Measurements from ENCODE around the gene NUP98.

Gene NUP98

DNA sequence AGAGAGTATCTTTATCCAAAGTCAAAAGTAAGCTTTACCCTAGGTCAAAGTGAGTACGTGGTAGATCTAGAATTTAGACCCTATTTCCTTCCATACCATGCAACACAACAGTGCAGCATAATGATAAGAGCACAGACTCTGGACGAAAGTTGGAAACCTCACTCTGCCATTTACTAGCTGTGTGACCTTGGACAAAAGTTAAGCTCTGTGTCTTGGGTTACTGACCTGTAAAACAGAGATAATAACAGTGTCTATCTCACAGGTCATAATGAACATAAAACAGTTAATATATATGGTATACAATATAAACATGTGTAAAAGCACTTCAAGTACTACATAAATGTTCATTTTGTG lies 112.6 kb downstream of the NUP98 start:
- Histone ChIP-seq H3K27ac (ENCODE audit: low read depth, low read length) (no peak overlapping the region), H3K4me1 (ENCODE audit: control insufficient read depth in 1 of 2, insufficient read depth in 2 of 2, low read length in 2 of 2) (no peaks in the 10 kb centered on the region), H3K36me3 (ENCODE audit: control insufficient read depth in 1 of 2, insufficient read depth in 2 of 2, low read length in 2 of 2) (peaks cover 35 to 82% of the 10 kb centered on the region in 2 donors), H3K9me3 (ENCODE audit: control insufficient read depth in 1 of 2, low read length in 2 of 2) (no peaks in the 10 kb centered on the region), H3K4me3 (ENCODE audit: low read depth in 1 of 2, low read length in 2 of 2) (no peak overlapping the region), H3K27me3 (ENCODE audit: control insufficient read depth in 1 of 2, insufficient read depth in 2 of 2, low read length in 2 of 2) (no peaks in the 10 kb centered on the region), H3K9ac (ENCODE audit: low read depth in 1 of 2, low read length in 2 of 2) (no peak overlapping the region)

DNA sequence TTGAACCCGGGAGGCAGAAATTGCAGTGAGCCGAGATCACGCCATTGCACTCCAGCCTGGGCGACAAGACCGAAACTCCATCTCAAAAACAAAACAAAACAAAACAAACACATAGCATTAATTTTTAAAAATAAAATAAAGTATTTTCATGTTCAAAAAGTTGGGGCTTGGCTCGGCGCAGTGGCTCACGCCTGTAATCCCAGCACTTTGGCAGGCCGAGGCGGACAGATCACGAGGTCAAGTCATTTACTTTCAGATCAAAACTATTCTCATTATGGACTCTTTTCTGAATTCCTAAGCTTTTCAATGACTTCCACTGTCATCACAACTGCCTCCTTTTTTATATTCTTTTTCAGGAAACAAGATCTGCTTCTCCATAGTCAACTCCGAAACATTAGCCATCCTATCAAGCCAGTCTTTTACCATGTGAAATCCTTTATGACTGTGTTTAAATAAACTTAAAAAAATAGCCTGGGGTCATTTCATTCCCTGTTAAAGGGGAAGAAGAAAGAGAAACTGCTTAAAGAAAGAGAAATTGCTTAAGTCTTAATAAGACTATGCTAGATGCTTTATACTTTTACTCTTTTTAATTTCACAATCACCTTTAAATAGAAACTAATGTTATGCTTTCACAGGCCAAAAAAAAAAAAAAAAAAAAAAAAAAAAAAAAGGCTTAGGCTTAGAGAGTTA lies 113.1 kb downstream of the NUP98 start:
- Histone ChIP-seq H3K9ac (ENCODE audit: low read depth in 1 of 2, low read length in 2 of 2) (no peak overlapping the region), H3K4me1 (ENCODE audit: control insufficient read depth in 1 of 2, insufficient read depth in 2 of 2, low read length in 2 of 2) (no peaks in the 10 kb centered on the region), H3K4me3 (ENCODE audit: low read depth in 1 of 2, low read length in 2 of 2) (no peak overlapping the region), H3K27me3 (ENCODE audit: control insufficient read depth in 1 of 2, insufficient read depth in 2 of 2, low read length in 2 of 2) (no peaks in the 10 kb centered on the region), H3K36me3 (ENCODE audit: control insufficient read depth in 1 of 2, insufficient read depth in 2 of 2, low read length in 2 of 2) (peaks cover 40 to 85% of the 10 kb centered on the region in 2 donors), H3K27ac (ENCODE audit: low read depth, low read length) (no peak overlapping the region), H3K9me3 (ENCODE audit: control insufficient read depth in 1 of 2, low read length in 2 of 2) (no peaks in the 10 kb centered on the region)

DNA sequence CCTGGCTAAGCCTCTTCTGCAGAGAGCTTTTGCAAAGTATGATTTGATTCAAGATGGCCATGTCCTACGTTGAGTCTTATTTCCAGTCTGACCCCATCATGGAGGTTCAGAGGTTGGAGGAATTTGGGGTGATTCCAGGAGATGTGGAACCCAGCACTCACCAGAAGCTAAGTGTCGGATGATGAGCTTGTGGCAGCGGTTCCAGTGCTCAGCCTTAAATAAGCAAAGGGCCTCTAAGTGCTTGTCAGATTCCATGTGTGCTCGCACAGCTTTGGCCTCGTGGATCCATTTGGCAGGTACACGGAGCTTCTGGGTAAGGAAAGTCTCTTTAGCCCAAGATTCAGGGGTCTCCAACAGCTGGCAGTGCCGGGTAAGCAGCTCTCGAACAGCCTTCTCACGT lies 114.3 kb downstream of the NUP98 start:
- peaks cover 45 to 92% of the 10 kb centered on the region in 2 donors for H3K36me3 ChIP-seq (ENCODE audit: control insufficient read depth in 1 of 2, insufficient read depth in 2 of 2, low read length in 2 of 2)
- no peak overlapping the region for H3K27ac ChIP-seq (ENCODE audit: low read depth, low read length)
- H3K9me3 ChIP-seq (ENCODE audit: control insufficient read depth in 1 of 2, low read length in 2 of 2): no peaks in the 10 kb centered on the region
- no peak overlapping the region for H3K9ac ChIP-seq (ENCODE audit: low read depth in 1 of 2, low read length in 2 of 2)
- H3K27me3 ChIP-seq (ENCODE audit: control insufficient read depth in 1 of 2, insufficient read depth in 2 of 2, low read length in 2 of 2): no peaks in the 10 kb centered on the region
- H3K4me3 ChIP-seq (ENCODE audit: low read depth in 1 of 2, low read length in 2 of 2): no peak overlapping the region
- H3K4me1 ChIP-seq (ENCODE audit: control insufficient read depth in 1 of 2, insufficient read depth in 2 of 2, low read length in 2 of 2): no peaks in the 10 kb centered on the region

DNA sequence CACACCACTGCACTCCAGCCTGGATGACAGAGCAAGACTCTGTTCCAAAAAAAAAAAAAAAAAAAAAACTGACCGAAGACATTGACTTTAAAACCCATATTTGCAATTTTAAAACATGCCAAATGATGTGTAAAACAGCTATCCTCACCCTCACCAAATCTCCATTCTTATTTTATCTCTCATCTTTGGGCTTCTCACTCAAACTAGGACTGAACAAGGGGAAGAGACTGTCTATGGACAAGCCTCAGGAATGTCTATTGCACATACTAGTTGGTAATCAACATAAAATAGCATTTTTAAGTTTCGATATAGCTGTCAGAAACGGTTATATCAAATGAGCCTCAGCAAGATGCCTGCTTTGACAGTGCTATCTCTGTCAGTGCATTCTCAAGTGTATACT lies 118.3 kb downstream of the NUP98 start:
- Histone ChIP-seq H3K27ac (ENCODE audit: low read depth, low read length) (no peak overlapping the region), H3K4me3 (ENCODE audit: low read depth in 1 of 2, low read length in 2 of 2) (no peak overlapping the region), H3K4me1 (ENCODE audit: control insufficient read depth in 1 of 2, insufficient read depth in 2 of 2, low read length in 2 of 2) (no peaks in the 10 kb centered on the region), H3K36me3 (ENCODE audit: control insufficient read depth in 1 of 2, insufficient read depth in 2 of 2, low read length in 2 of 2) (peaks cover 60 to 97% of the 10 kb centered on the region in 2 donors), H3K9ac (ENCODE audit: low read depth in 1 of 2, low read length in 2 of 2) (no peak overlapping the region), H3K9me3 (ENCODE audit: control insufficient read depth in 1 of 2, low read length in 2 of 2) (no peaks in the 10 kb centered on the region), H3K27me3 (ENCODE audit: control insufficient read depth in 1 of 2, insufficient read depth in 2 of 2, low read length in 2 of 2) (no peaks in the 10 kb centered on the region)

DNA sequence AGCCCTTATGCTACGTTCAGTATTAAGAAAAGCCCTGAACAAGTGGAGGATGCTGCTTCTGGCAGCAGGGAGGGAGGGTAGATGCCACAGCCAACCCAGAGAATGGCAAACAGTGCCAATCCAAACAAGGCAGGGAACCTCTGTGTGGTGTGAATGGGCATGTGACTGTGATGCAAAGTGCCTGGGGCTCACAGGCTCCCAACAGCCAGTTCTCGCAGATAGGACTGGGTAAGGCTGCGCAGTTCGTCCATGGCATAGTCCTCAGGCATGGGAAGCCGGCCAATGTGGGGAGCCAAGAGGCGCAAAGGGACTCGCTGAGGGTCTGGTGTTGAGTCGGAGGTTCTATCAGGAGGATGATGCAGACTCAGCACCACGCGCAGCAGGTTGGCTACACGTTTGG lies 121.4 kb downstream of the NUP98 start:
- Histone ChIP-seq H3K36me3 (ENCODE audit: control insufficient read depth in 1 of 2, insufficient read depth in 2 of 2, low read length in 2 of 2) (peaks cover 62 to 97% of the 10 kb centered on the region in 2 donors), H3K9me3 (ENCODE audit: control insufficient read depth in 1 of 2, low read length in 2 of 2) (no peaks in the 10 kb centered on the region), H3K27me3 (ENCODE audit: control insufficient read depth in 1 of 2, insufficient read depth in 2 of 2, low read length in 2 of 2) (no peaks in the 10 kb centered on the region), H3K4me3 (ENCODE audit: low read depth in 1 of 2, low read length in 2 of 2) (no peak overlapping the region), H3K9ac (ENCODE audit: low read depth in 1 of 2, low read length in 2 of 2) (no peak overlapping the region), H3K27ac (ENCODE audit: low read depth, low read length) (no peak overlapping the region), H3K4me1 (ENCODE audit: control insufficient read depth in 1 of 2, insufficient read depth in 2 of 2, low read length in 2 of 2) (no peaks in the 10 kb centered on the region)

DNA sequence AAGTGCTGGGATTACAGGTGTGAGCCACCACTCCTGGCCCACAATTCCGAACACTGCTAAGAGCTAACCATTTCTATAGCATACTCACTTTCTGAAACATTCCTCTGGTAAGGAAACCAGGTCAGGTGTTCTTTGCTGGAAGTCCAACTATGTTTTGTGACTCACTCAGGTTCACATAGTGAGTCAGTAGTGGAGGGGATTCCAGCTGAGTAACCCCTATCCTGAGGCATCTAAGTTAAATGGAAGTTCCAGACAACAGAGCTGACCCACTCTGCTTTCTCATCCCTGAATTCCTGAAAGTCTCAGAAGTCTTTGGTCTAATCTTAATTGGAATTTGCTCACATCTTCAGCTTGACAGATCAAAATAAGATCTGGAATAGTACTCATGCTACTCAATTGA lies 123.2 kb downstream of the NUP98 start:
- H3K27ac ChIP-seq (ENCODE audit: low read depth, low read length): no peak overlapping the region
- H3K36me3 ChIP-seq (ENCODE audit: control insufficient read depth in 1 of 2, insufficient read depth in 2 of 2, low read length in 2 of 2): peaks cover 56 to 97% of the 10 kb centered on the region in 2 donors
- no peak overlapping the region for H3K4me3 ChIP-seq (ENCODE audit: low read depth in 1 of 2, low read length in 2 of 2)
- H3K9me3 ChIP-seq (ENCODE audit: control insufficient read depth in 1 of 2, low read length in 2 of 2): no peaks in the 10 kb centered on the region
- no peak overlapping the region for H3K9ac ChIP-seq (ENCODE audit: low read depth in 1 of 2, low read length in 2 of 2)
- H3K4me1 ChIP-seq (ENCODE audit: control insufficient read depth in 1 of 2, insufficient read depth in 2 of 2, low read length in 2 of 2): no peaks in the 10 kb centered on the region
- H3K27me3 ChIP-seq (ENCODE audit: control insufficient read depth in 1 of 2, insufficient read depth in 2 of 2, low read length in 2 of 2): no peaks in the 10 kb centered on the region

DNA sequence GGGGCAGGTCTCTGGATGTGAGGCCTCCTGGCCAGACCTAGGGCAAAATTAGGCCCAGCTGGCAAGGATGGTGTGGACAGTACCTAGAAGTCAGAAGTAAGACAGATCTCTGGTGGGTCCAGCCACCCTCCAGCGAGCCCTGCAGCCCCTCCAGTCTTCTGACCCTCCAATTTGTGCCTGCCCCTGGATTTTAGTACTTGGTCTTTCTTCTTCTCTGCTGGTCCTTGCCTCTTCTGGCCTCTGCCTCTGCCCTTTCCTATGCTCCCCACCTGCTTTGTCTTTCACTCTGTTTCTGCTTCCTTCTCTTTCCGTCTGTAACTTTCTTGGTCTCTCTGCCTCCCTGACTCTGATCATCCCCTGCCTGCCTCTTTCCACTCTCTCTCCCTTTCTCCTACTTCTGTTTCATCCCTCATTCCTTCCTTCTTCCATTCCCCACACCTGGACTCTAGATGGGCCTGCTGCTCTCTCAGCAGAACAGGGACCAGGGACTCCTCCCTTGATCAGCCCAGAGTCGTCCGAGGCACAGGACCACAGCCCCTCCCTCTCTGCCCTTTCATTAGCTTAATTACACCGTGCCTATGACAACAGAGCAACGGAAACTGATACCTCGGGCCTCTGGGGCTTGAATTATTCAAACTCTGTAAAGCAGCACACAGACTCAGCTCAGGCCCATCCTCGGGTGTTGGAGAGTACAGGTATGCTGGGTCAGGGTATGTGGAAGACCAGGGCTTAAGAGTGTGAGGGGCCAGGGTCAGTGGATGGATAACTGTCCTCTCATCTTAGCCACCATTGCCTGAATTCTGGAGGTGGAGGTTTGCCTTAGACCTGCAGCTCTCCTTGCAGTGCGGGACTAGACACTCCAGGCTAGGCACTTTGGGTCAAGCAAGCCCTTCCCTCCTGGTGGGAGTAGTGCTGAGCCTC lies 125.8 kb downstream of the NUP98 start, which contains the start of gene CHRNA10:
CHRNA10 (minus strand) TSS at position 51 of the 921 bp plus-strand sequence. CDS start 72 bp downstream, outside the sequence.
- H3K36me3 ChIP-seq (ENCODE audit: control insufficient read depth in 1 of 2, insufficient read depth in 2 of 2, low read length in 2 of 2): peaks cover 48 to 83% of the 10 kb centered on the region in 2 donors
- H3K27me3 ChIP-seq (ENCODE audit: control insufficient read depth in 1 of 2, insufficient read depth in 2 of 2, low read length in 2 of 2): no peaks in the 10 kb centered on the region
- no peak within 1 kb of the TSS for H3K27ac ChIP-seq (ENCODE audit: low read depth, low read length)
- no peaks in the 10 kb centered on the region for H3K4me1 ChIP-seq (ENCODE audit: control insufficient read depth in 1 of 2, insufficient read depth in 2 of 2, low read length in 2 of 2)
- no peaks in the 10 kb centered on the region for H3K9me3 ChIP-seq (ENCODE audit: control insufficient read depth in 1 of 2, low read length in 2 of 2)
- H3K4me3 ChIP-seq (ENCODE audit: low read depth in 1 of 2, low read length in 2 of 2): no peak within 1 kb of the TSS
- H3K9ac ChIP-seq (ENCODE audit: low read depth in 1 of 2, low read length in 2 of 2): no peak within 1 kb of the TSS

DNA sequence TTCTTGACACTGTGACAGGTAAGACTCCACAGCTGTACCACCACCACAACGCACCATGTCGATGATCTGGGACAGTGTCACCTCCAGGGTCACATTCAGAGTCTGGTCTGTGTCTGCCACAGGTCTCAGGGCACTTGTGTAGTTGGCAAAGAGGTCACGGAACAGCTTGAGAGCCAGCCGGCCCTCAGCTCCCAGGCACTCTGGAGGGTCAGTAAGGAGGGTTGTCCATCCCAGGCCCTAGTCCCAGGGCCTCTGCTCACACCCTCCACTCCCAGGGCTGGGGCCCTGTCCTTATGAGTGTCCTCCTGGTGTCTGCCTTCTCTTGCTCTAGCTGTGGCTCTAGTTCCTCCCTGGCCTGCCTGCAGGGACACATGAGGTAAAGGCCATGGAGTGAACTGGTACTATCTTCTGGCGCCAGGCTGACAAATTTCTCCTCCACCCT lies 127.6 kb downstream of the NUP98 start:
- H3K27ac ChIP-seq (ENCODE audit: low read depth, low read length): no peak overlapping the region
- no peaks in the 10 kb centered on the region for H3K4me1 ChIP-seq (ENCODE audit: control insufficient read depth in 1 of 2, insufficient read depth in 2 of 2, low read length in 2 of 2)
- peaks cover 37 to 73% of the 10 kb centered on the region in 2 donors for H3K36me3 ChIP-seq (ENCODE audit: control insufficient read depth in 1 of 2, insufficient read depth in 2 of 2, low read length in 2 of 2)
- H3K9ac ChIP-seq (ENCODE audit: low read depth in 1 of 2, low read length in 2 of 2): no peak overlapping the region
- H3K9me3 ChIP-seq (ENCODE audit: control insufficient read depth in 1 of 2, low read length in 2 of 2): no peaks in the 10 kb centered on the region
- H3K27me3 ChIP-seq (ENCODE audit: control insufficient read depth in 1 of 2, insufficient read depth in 2 of 2, low read length in 2 of 2): no peaks in the 10 kb centered on the region
- no peak overlapping the region for H3K4me3 ChIP-seq (ENCODE audit: low read depth in 1 of 2, low read length in 2 of 2)

DNA sequence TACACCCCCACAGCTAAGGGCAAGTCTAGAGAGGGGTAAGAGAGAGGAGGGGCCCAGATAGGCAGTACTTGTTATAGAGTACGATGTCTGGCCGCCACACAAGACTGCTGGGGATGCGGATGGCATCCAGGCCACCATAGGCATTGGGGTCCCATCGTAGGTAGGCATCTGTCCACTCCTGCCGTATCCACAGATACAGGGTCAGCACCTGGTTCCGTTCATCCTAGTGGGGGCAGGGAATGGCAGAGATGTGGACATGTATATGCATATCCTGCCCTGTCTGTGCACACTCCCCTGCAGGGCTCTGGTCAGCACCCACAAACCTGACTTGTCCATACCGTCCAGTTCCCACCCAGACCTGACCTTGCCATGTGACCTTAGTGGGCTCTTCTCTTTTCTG lies 128.2 kb downstream of the NUP98 start:
- H3K27ac ChIP-seq (ENCODE audit: low read depth, low read length): no peak overlapping the region
- no peak overlapping the region for H3K9ac ChIP-seq (ENCODE audit: low read depth in 1 of 2, low read length in 2 of 2)
- peaks cover 35 to 70% of the 10 kb centered on the region in 2 donors for H3K36me3 ChIP-seq (ENCODE audit: control insufficient read depth in 1 of 2, insufficient read depth in 2 of 2, low read length in 2 of 2)
- H3K9me3 ChIP-seq (ENCODE audit: control insufficient read depth in 1 of 2, low read length in 2 of 2): no peaks in the 10 kb centered on the region
- H3K4me3 ChIP-seq (ENCODE audit: low read depth in 1 of 2, low read length in 2 of 2): no peak overlapping the region
- H3K4me1 ChIP-seq (ENCODE audit: control insufficient read depth in 1 of 2, insufficient read depth in 2 of 2, low read length in 2 of 2): no peaks in the 10 kb centered on the region
- H3K27me3 ChIP-seq (ENCODE audit: control insufficient read depth in 1 of 2, insufficient read depth in 2 of 2, low read length in 2 of 2): no peaks in the 10 kb centered on the region

Measured in duodenal mucosa (tissue), 2 donors.